NOMO-1 treated with DMSO at 0.1 percent for 48 hours (cell line): ENCODE results near the gene PDLIM5.
A peak's percentile ranks its signal among the peaks of the same experiment; 100 is the strongest.

Experiments used
- DNase-seq: peaks from one replicate; lab custom pipeline; 2025; ENCODE audit not compliant: unreplicated experiment; lab: John Stamatoyannopoulos, UW

PDLIM5 gene

GRCh38 chr4:94420356-94420755 lies 31.4 kb upstream of the PDLIM5 start:
- no peak for DNase-seq

- no peak for DNase-seq
These were observed 25.0 kb upstream of the PDLIM5 start for GRCh38 chr4:94426783-94427182.

- DNase-seq: no peak
These were observed 22.9 kb upstream of the PDLIM5 start for GRCh38 chr4:94428884-94429283.

GRCh38 chr4:94430406-94430805 lies 21.3 kb upstream of the PDLIM5 start:
- DNase-seq: no peak

- no peak for DNase-seq
These were observed 20.4 kb upstream of the PDLIM5 start for GRCh38 chr4:94431388-94431787.

- DNase-seq: no peak
These were observed 17.2 kb upstream of the PDLIM5 start for GRCh38 chr4:94434505-94434904.

GRCh38 chr4:94435874-94436273 lies 15.9 kb upstream of the PDLIM5 start:
- no peak for DNase-seq

GRCh38 chr4:94436512-94436911 lies 15.2 kb upstream of the PDLIM5 start:
- DNase-seq: no peak

GRCh38 chr4:94439606-94440005 lies 12.1 kb upstream of the PDLIM5 start:
- DNase-seq: no peak

GRCh38 chr4:94441838-94442237 lies 9.9 kb upstream of the PDLIM5 start:
- no peak for DNase-seq

- no peak for DNase-seq
These were observed 9.5 kb upstream of the PDLIM5 start for GRCh38 chr4:94442251-94442650.

- no peak for DNase-seq
These were observed 5.4 kb upstream of the PDLIM5 start for GRCh38 chr4:94446386-94446785.

GRCh38 chr4:94447754-94448411 lies 3.9 kb upstream of the PDLIM5 start:
- no peak for DNase-seq

- no peak for DNase-seq
These were observed 2.8 kb upstream of the PDLIM5 start for GRCh38 chr4:94448815-94449375.

GRCh38 chr4:94451051-94451694 lies 569 bp upstream of the PDLIM5 start:
- DNase-seq: no peak

- DNase-seq: peak; percentile 23
These were observed 982 bp downstream of the PDLIM5 start for GRCh38 chr4:94452476-94453371.

GRCh38 chr4:94453391-94453963 lies 1.7 kb downstream of the PDLIM5 start:
- peak; percentile 12 for DNase-seq

- DNase-seq: no peak
These were observed 2.7 kb downstream of the PDLIM5 start for GRCh38 chr4:94454405-94454804.

- DNase-seq: peak; percentile 67
These were observed 3.3 kb downstream of the PDLIM5 start for GRCh38 chr4:94455081-94455480.

GRCh38 chr4:94457692-94458106 lies 6.0 kb downstream of the PDLIM5 start:
- no peak for DNase-seq

GRCh38 chr4:94458682-94459081 lies 6.9 kb downstream of the PDLIM5 start:
- no peak for DNase-seq
